Frontal cortex (tissue), 4 donors: Measurements from ENCODE around the gene SLC44A3. TPM values are rescaled to one million over a fixed set of nuclear protein-coding genes. Genes with fewer than 3 reads are reported as not detected.

Source experiments
- DNase-seq, 2 donors: peaks; one replicate each; pipeline ENCODE4 v3.0.0; 2012; ENCODE audit warnings: low spot score in 2 of 2
- FAIRE-seq: peaks from 2 replicates; lab custom pipeline; 2012; peaks lifted over from hg19 to GRCh38; lab: Jason Lieb, UNC
- total RNA-seq: library from RNA; depleted of rRNA; stranded (reverse); fragments of >200 nt; gene quantifications from one replicate; pipeline ENCODE4 v1.2.3, GENCODE V29; 2014
- donor health status: control.
- donor health status: control.
- donor health status: control.

SLC44A3 gene, protein sequence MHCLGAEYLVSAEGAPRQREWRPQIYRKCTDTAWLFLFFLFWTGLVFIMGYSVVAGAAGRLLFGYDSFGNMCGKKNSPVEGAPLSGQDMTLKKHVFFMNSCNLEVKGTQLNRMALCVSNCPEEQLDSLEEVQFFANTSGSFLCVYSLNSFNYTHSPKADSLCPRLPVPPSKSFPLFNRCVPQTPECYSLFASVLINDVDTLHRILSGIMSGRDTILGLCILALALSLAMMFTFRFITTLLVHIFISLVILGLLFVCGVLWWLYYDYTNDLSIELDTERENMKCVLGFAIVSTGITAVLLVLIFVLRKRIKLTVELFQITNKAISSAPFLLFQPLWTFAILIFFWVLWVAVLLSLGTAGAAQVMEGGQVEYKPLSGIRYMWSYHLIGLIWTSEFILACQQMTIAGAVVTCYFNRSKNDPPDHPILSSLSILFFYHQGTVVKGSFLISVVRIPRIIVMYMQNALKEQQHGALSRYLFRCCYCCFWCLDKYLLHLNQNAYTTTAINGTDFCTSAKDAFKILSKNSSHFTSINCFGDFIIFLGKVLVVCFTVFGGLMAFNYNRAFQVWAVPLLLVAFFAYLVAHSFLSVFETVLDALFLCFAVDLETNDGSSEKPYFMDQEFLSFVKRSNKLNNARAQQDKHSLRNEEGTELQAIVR
- total RNA-seq: 1.2 TPM

DNA sequence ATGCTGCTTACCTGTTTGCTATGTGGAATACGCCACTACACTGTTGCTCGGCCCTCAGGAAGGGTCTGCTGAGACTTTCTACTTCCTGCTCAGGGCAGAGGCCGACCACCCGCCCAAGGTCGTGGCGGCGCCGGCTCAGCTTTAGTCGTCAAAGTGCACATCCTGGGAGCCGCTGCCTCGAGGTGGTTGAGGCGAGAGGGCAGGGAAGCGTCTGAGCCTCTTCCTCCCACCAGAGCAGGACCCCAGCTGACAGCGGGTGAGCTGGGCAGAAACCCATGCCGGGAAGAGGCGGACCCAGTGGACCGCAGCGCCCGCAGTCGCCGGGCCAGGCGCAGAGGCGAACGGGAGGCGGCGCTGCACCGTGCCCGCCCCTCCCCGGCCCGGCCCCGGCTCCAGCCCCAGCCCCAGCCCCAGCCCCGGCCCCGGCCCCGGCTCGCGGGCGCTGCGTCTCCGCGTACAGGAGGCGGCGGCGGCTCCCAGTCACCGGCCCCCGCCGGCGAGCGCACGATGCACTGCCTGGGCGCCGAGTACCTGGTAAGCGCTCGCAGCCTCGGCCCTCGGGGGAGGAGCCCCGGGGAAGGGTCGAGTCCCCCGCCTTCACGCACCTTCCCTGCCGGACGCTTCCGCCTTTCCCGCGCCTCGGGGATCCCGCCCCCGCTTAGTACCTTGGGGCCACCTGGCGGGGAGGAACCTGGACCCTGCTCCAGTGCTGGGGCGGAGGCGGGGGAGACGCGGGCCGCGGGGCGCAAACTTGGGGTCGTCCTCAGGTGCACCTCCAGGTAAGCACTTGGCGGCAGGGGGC is at the start of gene SLC44A3:
Gene SLC44A3, plus strand, starts transcription at position 413 of the 802 bp plus-strand sequence. Its CDS starts 95 bp downstream, at position 508.
- DNase-seq: peak; percentile 53 to 58

DNA sequence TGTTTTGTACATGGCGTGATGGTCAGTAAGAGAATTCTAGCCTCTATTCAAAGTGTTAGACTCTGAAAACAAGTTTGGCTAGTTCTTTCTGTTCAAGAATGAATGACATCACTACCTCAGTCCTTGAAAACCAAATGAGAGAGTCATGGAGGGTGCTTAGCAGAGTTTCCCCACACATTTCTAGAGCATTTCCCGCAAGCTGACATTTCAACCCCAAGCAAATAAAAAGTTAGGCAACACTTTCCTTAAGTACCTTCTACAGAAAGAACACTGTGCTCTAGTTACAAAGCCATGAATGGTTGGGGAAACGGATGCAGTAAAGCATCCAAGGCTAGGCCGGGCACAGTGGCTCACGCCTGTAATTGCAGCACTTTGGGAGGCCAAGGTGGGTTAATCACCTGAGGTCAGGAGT is 47.9 kb upstream of the SLC44A3 start:
- no peak for FAIRE-seq
- DNase-seq: no peak

More for the DNA sequence above, at the start of gene SLC44A3:
- no peak for FAIRE-seq

DNA sequence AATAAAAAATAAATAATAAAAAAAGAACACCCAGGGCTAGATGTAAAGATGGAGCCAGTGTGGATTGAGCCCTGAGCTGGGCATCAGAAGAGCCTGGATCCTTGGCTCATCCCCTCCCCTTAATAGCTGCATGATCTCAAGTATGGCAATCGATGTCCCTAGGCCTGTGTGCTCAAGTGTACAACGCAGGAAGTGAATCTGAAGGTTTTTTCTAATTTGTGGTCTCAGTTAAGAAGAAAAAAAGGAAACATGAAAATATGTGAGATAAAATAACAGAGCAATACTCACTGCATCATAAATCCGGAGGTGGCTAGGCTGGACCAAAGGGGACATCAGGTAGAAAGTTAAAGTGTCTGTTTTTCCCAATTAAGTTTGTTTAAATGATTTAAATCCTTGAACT is 47.3 kb upstream of the SLC44A3 start:
- DNase-seq: no peak
- FAIRE-seq: no peak

DNA sequence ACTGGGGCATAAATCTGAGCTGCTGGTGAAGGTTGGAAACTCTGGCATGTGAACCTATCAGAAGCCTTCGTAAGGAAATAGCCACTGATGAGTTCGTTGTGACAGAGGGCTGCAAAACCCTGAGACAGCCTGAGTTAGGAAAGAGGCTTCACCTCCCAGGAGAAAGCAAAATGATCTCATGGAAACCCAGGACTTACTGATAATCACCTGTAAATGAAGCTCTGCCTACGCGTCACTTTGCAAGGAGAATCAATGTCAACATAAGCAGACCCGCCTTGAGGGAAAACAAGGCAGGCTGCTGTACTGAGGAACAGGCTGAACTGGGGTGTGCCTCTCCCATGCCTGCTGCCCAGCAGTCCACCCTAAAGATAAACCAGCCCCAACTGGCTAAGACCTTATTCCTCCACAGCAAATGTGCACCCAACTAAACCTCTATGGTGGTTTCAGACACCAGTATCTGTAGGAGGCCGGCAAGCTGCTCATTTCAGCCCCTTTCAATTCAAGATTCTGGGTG is 46.8 kb upstream of the SLC44A3 start:
- DNase-seq: no peak
- no peak for FAIRE-seq

DNA sequence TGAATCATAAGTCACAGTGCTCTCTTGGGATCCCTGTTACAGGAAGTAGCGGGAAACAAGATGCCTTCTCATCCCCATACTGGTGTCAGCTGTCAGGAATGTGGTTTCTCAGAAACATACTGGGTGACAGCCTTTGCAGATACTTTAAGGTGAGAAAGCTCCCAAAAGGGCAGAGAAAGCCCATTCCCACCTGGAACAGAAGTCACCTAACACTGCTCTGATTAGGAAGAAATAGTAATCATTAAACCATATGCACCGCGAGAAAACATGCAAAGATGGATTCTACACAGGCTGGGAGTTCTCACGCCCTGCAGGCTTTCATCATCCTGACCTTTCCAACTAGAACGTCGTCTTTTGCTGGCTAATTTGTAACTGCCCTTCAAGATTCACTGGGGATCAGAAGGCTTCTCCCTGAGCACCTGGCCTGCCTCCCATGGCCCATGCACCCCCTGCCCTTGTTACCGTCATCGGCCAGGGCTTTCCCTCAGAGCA is 46.2 kb upstream of the SLC44A3 start:
- no peak for FAIRE-seq
- DNase-seq: no peak

DNA sequence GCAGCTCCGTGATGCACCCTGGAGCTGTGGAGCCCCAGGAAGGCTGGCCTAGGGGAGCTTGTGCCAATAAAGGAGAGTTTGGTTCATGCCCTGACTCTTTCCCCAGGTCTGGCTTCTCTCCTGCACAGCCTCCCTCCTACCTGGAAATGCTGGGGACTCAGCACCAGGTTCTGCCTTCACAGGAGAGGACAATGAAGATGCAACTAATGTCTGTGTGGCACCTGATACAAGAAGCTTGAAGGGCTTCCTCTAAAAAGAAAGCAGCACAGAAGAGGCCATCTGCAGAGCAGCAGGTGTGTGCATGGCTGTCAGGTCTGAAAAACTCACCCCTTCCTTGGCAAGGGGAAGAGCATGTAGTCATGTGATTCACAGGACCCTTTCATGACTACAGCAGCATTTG is 43.7 kb upstream of the SLC44A3 start:
- no peak for DNase-seq
- no peak for FAIRE-seq

DNA sequence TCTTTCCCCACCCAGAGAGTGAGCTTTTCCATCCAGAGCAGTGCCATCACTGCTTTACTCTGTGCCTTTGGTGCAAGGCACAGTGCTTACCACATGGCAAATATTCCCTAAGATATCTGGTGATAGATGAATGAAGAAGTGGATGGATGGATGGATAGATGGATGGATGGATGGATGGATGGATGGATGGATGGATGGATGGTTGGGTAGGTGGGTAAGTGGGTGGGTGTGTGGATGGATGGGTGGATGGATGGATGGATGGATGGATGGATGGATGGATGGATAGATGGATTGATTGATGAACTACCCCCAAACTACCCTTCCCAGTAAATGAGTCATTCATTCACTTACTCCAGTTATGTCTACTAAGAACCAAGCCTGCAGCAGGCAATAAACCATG is 42.9 kb upstream of the SLC44A3 start:
- FAIRE-seq (no peak), DNase-seq (no peak)

DNA sequence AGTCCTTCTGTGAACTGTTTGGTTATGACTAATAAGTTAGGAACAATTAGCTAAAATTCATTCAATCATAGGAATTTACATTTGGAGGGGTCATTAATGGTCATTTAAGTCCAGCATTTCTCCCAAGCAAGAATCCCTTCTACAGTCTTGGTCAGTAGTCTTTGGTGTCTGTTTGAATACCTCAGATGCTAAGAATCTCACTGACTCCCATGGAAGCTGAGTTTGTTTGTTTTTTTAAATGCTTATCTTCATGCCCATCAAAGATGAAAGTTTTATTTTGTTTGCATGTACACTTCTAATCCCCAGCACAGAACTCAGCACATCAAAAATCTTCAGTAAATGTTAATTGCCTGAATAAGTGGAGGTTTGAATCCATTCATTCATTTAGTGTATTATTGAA is 41.3 kb upstream of the SLC44A3 start:
- DNase-seq: no peak
- FAIRE-seq: no peak

DNA sequence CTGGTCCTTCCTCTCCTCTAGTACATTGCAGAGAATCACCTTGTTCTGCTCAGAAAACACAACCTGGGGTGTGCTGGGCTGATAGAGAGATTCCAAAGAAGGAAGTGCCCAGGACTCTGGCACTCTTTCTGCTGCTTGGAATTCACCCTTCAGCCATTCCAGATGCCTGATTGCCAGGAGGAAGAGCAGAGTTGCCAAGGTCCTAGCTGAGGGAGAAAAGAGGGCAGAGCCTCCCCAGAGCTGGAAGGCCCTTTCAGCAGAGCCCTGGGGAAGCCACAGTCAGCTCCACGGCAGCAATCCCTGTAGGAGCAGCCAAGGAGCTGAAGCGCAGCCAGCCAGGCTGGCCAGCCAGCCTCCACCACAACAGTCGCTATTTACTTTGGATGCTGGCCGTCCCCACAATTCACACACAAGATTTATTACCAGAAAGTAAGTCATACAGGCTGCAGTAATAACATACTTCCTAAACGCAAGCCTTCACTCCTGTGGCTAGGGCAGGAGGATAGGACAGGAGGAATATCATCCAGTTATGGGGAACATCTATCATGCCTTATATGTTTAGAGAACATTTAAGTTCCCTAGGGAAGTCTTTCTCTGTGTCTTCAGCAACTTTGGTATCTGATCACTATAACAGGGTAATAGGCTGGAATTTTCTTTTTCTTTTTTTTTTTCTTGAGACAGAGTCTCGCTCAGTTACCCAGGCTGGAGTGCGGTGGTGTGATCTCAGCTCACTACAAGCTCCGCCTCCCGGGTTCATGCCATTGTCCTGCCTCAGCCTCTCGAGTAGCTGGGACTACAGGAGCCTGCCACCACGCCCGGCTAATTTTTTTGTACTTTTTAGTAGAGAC is 36.6 kb upstream of the SLC44A3 start:
- no peak for DNase-seq
- no peak for FAIRE-seq

DNA sequence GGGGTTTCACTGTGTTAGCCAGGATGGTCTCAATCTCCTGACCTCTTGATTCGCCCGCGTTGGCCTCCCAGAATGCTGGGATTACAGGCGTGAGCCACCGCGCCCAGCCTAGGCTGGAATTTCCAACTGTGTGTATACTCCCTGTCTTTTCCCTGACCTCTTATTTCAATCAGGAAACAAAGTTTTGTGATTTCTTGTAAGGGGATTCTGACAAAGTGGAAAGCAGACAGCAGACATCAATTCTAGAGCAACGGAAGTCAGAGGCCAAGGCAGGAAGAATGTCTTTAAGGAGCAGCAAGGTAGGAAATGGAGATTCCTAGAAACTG is 36.0 kb upstream of the SLC44A3 start:
- FAIRE-seq (no peak), DNase-seq (no peak)

DNA sequence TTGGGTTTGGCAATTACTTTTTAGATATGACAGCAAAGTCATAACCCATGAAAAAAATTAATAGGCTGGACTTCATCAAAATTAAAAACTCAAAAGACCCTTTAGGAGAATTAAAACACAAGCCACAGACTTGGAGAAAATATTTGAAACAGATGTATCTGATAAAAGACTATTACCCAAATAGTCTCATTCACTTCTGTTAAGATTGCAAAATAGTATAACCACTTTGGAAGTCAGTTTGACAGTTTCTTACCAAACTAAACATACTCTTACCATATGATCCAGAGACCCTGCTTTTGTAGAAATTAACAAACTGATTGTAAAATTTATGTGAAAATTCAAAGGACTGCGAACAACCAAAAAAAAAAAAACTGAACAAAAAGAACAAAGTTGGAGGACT is 32.5 kb upstream of the SLC44A3 start:
- no peak for FAIRE-seq
- DNase-seq: no peak

DNA sequence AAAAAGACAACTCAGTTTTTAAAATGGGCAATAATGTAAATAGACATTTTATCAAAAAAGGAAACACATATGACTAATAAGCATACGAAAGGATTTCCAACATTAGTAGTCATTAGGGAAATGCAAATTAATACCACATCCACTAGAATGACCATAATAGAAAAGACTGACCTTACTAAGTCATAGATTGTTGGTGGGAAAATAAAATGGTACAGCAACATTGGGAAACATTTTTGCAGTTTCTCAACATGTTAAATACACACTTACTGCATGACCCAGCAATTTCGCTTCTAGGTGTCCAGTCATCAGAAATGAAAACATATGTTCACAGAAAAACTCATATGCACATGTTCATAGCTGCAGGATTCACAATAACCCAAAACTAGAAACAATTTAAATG is 29.9 kb upstream of the SLC44A3 start:
- FAIRE-seq: no peak
- no peak for DNase-seq

DNA sequence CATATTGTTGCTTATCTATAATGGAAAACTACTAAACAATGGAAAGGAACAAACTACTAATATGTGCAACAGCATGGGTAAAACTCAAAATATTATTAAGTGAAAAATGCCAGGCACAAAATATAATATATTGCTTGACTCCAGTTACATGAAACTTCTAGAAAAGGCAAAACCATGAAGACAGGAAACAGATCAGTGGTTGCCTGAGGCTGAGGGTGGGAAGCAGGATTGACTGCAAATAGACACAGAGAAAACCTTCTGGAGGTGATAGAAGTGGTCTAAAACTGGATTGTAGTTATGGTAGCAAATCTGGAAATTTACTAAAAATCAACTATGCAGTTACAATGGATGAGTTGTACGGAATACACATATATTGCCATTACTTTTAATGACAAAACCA is 29.5 kb upstream of the SLC44A3 start:
- DNase-seq: no peak
- FAIRE-seq: no peak

DNA sequence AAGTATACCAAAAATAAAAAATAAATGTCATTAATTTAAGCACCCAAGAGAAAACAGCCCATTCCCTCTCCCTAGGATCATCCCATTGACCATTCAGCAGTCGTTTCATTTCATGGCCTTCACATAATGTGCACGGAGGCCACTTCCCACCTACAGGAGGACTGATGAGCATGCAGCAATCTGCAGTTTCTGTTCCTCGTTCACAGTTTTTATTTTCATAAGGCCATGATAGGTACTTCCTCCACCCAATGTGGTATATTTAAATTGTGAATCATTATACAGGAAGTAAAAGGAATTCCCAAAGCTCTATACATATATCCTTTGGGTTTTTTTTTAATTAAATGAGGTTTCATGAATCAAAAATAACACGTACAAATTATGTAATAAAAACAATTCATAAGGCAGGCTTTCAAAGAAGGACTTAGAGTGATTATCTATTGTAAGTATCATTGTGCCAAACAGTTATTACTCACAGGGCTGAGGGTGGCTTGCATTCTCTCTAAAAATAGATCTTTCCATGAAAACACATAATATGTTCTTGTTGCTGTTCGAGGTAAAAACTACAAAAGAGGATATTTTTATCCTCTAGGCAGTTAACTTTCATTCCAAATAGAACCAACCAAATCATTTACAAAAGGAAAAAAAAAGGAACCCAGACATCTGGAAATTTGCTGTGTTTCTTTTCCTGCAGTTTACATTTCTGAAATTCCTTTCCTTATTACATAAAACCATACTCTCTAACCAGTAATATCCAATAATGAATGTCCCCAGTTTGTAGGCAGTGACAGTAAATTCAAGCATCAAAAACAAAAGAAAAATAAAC is 27.5 kb upstream of the SLC44A3 start:
- DNase-seq (no peak), FAIRE-seq (no peak)

DNA sequence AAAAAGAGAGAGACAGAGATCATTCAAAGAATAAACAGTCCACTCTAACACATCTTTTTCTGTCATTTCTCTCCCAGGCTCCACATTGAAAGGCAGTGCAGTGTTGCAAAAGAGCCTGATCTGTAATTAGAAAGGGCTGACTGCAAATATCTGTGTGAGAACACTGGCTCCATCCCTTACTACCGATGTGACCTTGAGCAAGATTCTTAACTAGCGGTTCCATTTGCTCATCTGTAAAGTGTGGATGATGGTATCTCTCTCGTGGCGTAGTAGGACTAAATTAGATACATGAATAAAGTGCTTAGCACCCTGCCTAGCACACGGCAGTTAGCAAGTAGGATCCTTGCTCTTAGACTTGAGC is 26.9 kb upstream of the SLC44A3 start:
- FAIRE-seq (no peak), DNase-seq (no peak)

DNA sequence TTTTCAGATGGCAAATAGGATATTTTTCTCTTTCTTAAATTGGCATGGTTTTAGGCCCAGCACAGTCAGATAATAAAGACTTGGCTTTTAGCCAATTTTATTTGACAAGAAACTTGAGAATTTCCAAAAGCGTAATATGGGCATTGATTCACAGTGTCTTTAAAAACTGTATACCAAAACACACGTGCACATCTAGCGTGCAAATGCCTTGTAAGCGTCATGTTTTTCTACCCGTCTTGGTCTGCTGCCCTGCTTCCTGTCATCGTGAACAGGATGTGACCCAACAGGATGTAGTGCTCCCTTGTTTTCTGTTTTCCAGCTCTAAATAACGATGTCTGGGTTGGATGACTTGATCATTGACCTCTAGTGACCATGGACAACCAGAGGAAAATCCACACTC is 24.7 kb upstream of the SLC44A3 start:
- DNase-seq (no peak), FAIRE-seq (no peak)

DNA sequence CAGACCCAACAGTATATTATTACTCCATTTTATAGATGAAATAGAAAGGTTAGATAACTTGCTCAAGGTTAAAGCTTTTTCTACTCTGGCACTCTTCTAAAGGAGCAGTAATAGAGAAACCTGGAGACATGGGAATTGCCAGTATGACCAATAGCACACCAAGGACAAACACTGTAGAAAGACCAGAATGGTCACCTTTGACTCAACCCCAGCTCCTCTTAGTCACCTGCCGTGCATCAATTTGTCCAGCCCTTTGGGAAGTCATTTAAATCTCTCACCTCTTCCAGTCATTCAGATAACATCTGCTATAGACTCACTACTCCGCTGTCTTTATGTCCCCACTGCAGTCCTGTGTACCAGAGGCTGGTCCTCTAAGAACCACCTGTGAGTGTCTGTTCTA is 23.9 kb upstream of the SLC44A3 start:
- DNase-seq (no peak), FAIRE-seq (no peak)

DNA sequence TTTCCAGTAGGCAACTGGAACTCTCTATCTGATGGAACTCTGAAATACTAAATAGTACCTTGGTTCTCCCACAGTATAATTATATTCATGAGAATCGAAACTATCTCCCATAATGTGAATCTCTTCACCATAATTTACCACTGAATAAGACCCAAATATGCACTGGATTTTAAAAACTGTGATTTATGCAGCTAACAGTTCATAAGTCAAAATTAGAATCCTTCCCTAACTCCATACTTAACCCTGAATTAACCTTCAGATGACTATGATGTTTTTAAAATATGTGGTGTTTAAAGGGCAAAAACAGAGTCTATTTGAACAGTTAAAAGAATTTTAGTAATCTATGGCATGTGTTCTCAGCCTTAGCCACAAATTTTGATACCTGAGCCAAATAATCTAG is 22.9 kb upstream of the SLC44A3 start:
- FAIRE-seq (no peak), DNase-seq (no peak)

DNA sequence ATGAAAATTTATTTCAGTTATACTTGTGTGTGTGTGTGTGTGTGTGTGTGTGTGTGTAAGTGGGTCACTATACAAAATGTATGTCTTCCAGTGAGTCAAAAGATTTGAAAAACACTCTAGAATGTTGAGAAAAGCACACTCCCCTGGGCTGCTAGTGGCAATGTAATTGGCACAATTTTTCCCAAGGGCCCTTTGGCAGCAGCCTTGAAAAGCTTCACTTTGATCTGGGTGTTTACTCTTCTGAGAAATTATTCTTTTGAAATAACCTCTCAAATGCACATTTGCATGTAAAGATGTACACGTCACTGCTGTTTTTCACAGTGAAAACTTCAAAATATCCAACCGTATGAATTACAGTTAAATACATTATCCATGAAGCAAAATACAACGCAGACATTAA is 22.1 kb upstream of the SLC44A3 start:
- FAIRE-seq (no peak), DNase-seq (no peak)
